ENCODE results near the gene GATA6. TPM values are rescaled to one million over a fixed set of nuclear protein-coding genes. Genes with fewer than 3 reads are reported as not detected.

The GATA6 gene
- total RNA-seq, 1 experiment from 2014 or later: 73.8 TPM

DNA sequence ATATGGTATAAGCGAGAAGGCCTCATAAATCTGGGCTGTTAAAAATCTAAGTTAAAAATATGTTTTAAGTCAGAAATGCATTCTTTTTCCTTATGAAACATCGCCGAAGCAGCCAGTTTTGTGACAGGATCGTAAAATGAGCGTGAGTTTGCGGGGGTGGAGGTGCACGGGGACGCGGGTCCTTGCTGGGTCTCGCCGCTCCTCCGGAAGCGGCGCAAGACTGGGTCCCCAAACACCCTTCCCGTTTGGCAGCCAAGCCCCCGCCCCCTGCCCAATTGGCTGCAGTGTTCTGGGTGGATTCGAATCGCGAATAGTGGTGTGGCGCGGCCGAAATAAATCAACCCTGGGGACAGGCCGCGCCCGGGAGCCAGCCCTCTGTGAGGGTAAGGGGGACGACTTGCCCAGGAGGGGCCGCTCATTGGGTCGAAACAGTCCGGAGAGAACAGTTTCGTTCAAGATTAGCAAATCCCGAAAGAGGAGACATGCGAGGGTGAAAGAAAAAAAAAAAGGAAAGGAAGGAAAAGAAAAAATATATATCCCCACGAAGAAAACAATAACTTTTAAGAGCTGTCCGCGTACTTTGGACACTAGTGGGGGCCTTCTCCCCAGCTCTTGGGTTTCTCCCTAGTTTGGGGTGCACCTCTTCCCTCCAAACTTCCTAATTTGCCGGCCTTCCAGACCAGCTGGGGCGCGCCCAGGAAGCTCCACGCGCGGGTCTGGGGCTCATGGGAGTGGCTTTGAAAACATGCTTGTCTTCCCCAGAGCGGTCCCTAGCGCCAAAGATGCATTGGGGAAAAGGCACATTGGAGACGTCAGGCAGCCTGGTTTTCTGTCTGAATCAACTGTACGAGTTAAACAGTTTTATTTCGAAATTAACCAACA, 3.1 kb upstream of the GATA6 start:
- peak; percentile 16 for DNase-seq (ENCODE audit: low spot score)

DNA sequence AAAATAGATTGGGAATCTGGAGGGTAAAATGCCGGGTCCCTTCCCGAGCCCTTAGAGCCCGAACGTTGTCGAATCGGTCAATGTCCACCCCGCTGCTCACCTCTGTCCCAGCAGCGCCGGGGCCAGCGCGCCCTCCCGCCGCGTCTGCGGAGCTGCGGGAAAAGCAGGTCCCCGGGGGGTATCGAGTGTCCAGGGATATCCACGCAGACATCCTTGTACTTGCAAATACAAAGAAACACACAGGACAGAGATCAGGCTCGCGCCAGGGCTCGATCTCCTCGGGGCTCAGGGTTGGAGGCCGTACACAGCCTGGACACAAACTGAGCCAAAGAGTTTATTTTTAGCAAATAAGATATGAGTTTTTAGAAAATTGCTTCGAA, 2.3 kb upstream of the GATA6 start:
- peak; percentile 5 for DNase-seq (ENCODE audit: low spot score)

DNA sequence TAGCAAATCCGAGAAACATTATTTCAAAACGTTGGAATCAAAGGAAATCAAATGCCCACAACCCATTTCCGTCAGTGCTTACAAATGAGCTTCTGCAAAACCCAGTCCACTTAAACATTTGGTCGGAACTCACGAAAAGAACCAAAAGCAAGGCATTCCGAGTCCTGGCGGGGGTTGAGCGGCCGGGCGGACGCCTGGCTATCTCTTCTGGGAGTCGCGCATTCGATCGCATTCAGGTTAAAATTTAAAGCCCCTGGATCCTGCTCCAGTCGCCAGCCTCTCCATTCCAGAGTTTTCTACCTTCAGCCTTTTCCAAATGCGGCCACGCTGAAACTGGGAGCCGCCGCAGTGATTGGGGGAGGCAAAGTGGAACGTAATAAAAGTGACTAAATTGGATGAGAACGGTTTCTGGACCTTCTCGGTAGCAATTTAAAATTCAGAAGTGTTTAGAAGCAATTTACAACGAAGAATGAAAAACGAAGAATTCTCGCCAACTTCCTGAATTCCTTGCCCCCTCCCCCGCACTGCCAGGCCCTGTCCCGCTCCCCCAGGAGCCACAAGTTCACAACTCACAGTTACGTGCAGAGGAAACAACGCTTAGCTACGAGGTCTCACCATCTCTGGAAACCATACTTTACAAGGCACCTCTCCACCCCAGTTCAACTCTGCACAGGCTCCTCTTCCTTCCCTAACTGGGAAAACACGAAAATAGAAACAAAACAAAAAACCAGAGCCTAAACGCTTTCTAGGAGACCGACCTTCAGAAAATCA, 1.7 kb upstream of the GATA6 start:
- DNase-seq (ENCODE audit: low spot score): peak; percentile 49

DNA sequence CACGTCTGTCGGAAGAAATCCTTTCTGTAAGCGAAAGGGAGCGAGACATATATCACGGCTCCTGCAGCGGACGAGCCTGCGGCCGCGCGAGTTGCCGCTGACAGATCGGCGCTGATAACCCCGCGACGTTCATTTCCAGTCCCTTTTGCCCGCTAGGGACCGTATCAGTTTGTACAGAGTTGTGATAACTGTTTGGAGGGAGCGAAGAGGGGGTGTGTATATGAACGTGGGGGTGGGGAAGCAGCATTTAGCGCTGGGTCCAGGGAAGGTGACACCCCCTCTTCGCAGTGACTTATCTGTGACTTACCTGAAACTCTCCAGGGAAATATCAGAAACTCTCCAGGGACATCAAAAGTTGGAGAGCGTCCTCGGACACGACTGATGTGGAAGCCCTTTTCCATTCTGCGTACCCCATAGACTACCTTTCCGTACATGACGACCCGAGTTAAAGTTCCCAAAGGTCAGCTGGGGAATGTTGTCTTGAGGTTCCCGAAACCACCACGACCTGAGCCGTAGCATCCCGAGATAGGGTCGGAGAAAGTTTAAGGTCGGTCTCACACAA, 948 bp upstream of the GATA6 start:
- DNase-seq (ENCODE audit: low spot score): peak; percentile 61

DNA sequence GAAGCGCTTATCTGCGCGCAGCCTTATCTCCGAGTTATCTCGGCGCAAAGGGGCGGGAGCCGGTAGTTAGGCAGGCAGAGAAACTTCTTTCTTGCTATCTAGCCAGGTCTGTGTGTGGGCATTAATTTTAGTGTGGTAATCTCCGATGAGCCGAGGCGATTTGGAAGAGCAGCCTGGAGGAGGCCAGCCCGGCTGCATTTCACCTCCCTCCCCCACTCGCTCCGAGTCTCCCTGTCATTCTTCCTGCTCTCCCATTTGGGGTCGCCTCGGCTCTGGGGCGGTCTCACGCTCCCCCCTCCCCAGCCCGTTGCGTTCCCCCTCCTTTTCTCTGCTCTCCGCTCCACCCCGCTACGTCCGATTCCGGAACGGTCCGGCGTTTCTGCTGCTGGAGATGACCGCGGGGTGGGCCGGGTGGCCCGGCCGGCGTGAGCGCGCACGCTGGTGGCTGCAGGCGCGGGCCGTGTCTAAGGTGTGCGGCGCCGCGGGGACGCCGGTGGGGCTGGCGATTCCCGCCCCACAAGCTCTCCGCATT, 566 bp downstream of the GATA6 start:
- DNase-seq (ENCODE audit: low spot score): peak; percentile 57

DNA sequence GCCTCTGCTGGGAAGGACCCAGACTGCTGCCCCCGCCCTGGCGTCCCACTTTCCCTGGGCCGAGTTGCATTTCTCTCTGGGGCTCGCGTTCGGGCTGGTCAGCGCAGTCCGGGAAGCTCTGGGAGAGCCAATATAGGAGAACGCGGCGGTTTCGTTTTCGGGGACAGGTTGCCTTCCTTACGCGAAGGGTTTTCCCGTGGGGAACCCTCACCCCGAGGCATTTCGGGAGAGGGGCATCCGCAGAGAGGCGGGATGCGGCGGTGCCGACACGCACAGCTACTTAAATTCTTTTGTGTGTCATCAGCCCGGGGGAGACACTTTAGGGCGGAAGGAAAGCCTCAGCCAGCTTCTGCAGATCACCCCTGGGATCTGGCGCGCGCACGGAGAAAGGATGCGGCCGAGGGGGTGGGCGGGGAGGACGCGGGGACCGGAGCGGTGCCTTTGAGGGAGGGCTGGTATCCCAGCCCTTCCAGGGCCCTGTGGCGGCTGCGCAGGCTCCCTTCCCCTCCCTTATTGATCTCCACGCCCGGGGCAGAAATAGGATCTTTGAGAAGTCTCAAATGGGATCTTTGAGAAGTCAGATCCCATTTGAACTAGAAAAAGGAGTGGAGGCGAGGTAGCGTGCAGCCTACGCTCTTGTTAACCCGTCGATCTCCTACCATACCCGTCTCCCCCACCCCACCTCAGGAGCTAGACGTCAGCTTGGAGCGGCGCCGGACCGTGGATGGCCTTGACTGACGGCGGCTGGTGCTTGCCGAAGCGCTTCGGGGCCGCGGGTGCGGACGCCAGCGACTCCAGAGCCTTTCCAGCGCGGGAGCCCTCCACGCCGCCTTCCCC, 1.2 kb downstream of the GATA6 start:
- DNase-seq (ENCODE audit: low spot score): peak; percentile 61

DNA sequence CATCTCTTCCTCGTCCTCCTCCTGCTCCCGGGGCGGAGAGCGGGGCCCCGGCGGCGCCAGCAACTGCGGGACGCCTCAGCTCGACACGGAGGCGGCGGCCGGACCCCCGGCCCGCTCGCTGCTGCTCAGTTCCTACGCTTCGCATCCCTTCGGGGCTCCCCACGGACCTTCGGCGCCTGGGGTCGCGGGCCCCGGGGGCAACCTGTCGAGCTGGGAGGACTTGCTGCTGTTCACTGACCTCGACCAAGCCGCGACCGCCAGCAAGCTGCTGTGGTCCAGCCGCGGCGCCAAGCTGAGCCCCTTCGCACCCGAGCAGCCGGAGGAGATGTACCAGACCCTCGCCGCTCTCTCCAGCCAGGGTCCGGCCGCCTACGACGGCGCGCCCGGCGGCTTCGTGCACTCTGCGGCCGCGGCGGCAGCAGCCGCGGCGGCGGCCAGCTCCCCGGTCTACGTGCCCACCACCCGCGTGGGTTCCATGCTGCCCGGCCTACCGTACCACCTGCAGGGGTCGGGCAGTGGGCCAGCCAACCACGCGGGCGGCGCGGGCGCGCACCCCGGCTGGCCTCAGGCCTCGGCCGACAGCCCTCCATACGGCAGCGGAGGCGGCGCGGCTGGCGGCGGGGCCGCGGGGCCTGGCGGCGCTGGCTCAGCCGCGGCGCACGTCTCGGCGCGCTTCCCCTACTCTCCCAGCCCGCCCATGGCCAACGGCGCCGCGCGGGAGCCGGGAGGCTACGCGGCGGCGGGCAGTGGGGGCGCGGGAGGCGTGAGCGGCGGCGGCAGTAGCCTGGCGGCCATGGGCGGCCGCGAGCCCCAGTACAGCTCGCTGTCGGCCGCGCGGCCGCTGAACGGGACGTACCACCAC, 2.1 kb downstream of the GATA6 start:
- DNase-seq (ENCODE audit: low spot score): no peak

DNA sequence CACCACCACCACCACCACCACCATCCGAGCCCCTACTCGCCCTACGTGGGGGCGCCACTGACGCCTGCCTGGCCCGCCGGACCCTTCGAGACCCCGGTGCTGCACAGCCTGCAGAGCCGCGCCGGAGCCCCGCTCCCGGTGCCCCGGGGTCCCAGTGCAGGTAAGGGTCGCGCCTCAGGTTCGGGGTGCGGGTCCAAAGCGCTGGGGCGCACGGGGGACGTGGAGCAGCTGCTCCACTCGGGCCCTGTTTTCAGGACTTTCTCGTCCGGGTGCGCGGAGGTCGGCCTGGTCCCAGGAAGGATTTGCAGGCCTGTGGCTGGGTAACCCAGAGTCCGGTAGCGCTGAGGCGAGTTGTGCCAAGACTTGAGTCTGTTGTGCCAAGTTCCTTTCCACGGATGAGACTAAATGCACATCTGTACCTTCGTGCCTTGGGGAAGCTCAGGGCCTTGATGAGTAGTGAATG, 2.8 kb downstream of the GATA6 start:
- DNase-seq (ENCODE audit: low spot score): peak; percentile 3

DNA sequence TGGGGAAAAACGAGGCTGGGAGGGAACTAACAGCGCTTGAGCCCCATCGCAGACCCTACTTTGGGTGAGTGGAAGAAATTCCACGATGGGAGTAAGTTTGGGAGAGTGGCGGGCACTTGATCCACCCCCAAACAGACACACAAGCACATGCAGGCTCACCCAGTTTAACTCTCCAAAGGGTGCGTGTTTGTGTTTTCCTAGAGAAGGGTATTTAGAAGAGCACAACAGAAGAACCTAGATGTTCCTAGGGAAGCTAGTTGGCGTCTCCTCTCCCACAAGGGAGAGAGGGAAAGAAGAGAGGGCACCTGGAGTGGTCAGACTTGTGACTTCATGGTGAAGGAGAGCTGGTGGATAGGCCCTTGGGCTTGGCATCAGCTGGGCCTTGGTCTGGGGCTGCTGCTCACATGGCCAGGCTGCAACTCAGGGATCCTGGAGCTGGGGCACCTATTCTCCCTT, 3.2 kb downstream of the GATA6 start:
- peak; percentile 68 for DNase-seq (ENCODE audit: low spot score)

DNA sequence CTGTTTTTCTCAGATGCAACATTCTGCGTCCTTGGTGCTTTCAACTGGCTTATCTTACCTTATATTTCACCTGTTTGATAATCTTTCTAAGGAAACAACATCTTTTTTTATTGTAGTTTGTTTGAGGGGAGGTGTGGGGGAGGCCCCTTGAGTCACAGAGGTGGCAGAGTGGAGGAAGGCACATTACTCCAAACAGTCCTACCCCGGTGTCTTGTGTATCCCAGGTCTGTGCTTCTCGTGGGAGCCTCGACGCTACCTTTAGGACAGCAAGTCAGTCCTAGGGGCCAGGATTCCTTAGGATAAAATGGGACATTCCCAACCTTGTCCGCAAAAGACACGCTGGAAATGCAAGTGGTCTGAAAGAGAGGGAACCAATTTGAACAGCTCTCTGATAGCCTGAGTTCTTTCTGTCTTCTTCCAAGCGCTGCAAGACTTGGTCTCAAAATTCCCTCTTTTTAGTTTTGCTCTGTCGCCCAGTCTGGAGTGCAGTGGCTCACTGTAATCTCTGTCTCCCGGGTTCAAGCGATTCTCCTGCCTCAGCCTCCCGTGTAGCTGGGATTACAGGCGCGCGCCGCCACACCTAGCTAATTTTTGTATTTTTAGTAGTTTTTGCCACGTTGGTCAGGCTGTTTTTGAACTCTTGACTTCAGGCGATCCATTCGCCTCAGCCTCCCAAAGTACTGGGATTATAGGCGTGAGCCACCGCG, 4.0 kb downstream of the GATA6 start:
- no peak for DNase-seq (ENCODE audit: low spot score)

DNA sequence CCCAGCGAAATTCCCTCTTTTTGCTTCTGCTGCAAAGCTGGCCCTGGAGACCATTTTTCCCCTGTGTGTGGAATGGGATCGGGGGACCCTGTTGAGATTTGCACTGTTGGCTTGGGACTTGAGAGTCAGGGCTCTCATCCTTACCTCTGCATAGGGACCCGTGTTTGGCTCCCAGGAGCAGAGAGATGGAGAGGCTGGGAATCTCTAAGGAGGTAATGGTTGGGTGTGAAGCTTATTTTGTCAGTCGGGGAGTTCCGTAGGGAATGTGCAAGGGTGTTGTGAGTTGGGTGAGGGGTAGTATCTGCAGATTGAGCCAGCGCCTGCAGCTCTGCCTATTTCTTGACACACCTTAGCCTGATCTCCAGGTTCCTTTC, 4.5 kb downstream of the GATA6 start:
- peak; percentile 58 for DNase-seq (ENCODE audit: low spot score)

DNA sequence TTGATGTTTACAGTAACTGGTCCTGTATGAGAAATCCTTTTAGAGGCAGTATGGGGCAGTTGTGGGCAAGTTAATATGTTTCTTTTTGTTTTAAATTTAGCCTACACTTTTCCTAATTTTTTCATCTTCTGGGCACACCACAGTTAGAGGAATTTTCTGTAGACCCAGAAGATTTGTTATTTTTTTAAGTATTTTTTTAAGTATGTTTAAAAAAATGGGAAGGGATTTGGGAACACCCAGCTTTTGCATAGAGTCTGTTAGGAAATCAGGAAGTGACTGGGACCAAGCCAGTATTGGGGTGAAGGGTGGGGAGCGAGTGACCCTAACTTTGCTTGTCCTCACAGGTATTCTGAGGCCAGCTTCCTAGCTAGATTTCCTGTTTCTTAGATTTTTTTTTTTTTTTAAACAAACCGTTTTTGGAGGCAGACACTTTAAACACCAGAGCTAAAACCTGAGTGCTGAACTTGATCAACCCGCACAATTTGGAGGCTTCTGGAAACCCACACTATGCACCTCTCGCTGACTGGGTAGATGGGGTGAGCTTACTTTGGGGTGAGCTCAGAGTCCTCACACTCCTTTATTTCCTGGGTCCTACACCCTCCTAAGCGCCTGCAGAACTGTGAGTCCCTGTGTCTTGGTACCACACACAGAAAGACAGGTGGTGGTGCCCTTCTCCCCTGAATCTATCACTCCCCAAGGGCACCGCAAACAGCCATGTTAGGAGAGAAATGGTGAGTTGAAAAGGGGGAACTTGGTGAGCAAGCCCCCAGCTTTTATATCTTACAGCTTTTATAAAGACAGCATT, 5.2 kb downstream of the GATA6 start:
- DNase-seq (ENCODE audit: low spot score): no peak

DNA sequence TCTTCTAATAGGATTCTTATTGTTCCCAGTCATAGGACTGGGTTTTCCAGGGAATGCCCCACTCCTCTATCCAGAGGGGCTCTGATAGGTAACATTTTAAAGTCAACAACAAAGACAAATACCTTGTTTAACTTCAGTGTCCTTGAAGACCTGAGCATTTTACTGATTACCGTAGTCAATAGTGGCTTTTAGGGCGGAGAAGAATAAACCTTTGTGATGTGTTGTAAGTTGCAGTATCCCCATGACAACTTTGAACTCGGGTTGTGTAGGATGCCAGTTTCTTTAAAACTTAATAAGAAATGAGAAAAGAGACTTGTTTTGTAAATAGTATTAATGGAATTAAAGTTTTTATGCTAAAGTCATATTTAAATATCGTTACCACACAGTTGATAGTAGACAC, 6.0 kb downstream of the GATA6 start:
- no peak for DNase-seq (ENCODE audit: low spot score)

DNA sequence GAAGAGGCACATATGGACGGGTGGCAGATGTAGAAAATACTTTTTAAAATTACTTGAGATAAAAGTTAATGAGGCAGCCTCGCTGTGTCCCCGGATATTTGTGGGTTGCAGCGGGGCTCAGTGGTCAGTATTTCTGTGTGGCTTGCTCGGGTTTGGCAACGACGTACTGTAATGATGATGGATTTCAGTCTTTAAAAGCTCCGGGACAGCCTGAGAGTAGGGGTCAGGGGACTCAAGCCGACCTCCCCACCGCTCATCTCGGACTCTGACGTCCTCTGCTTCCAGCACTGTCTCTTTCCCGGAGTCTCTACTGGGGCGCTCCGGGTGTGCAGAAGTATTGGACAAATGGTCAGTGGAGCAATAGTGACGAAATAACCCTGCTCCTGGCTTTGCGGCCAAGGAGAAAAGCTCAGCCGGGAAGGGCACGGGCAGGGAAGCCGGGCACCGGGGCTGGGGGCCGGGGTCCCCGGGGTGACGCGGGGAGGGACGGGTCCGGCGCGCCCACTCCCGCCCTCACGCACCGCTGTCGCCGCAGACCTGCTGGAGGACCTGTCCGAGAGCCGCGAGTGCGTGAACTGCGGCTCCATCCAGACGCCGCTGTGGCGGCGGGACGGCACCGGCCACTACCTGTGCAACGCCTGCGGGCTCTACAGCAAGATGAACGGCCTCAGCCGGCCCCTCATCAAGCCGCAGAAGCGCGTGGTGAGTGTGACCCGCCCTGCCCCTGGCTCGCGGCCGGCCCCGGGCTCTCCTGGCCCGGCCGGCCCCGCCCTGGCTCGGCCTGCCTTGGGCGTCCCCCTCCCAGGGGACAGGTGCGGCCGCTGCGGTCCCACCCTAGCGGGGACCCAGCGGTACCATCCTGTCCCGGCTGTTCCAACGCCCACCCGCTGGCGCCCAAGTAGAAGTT, 7.3 kb downstream of the GATA6 start:
- DNase-seq (ENCODE audit: low spot score): peak; percentile 59

DNA sequence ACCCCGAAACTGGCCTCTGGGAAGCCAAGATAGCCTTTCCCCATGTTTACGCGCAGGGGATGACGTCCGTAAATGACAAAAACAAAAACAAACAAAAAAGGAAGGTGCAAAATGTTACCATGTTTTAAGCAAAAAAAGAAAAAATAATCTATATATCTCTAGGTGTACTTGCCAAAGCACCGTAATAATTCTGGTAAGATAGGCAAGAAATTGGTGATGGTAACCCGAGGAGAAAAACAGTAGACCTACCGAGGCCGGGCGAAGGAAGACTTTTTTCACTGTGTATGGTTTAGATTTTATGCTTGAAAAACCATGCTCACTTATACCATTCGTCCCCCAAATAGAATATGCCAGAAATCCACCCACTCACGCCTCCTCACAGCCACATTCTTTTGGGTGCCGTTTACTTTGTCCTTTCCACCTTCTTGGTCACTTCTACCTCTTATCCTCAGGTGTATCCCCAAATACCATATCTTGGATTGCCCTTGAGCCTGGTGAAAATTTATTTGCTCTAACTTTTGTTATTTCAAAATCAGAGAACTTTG, 8.0 kb downstream of the GATA6 start:
- peak; percentile 43 for DNase-seq (ENCODE audit: low spot score)

DNA sequence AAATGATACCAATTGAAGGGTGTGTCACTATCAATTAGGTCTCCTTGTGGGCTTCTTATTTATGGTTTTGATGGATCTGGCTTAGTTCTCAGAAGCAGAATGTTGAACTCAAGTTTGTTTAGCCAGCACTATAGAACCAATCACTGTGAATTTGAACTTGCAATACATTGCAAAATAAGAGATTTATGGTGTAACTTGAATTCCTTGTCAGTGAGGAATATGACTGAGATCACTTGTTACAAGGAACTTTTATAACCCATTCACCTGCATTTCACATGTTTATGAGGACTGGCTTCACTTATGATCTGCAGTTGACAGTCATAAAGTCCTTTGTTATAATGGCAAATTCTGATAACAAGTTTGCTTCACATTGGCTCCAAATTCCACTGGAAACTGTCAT, 9.8 kb downstream of the GATA6 start:
- DNase-seq (ENCODE audit: low spot score): peak; percentile 39

DNA sequence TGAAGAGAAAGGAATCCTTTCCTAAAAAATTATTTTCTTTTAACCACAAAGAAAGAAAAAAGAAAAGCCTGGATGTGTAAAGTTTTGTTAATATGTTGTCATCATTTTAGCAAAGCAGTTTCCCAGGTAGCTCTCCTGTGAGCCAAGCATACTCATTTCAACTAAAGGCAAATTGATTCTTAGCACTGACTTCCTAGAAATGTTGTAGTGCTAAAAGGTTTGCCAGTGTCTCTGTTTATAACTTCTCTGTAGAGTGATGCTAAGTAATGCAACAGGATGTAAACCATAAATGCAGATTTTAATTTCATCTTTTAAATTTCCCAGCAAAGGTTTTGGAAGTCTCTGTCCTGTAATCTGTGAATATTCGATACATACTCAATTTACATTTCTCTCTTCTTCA, 10.2 kb downstream of the GATA6 start:
- DNase-seq (ENCODE audit: low spot score): no peak
